Vagina (tissue), 2 donors: ENCODE measurements around the gene CMYA5.

Experiments
- POLR2A ChIP-seq, 2 donors: fragments of 450-650 bp; IDR thresholded peaks; one replicate each; pipeline ENCODE4 v1.6.1; 2017; ENCODE audit warnings: antibody characterized with exemption in 2 of 2, mild to moderate bottlenecking in 2 of 2, moderate library complexity in 2 of 2
- TF ChIP-seq, protein P1 (sequence below), 3 experiments: fragments of 450-650 bp in 2 of 3; fragments of 200-600 bp in 1 of 3; sonication (generic) in 1 of 3; IDR thresholded peaks; one replicate each; pipeline ENCODE4 v1.5.1; 2017 to 2019; ENCODE audit warnings: antibody characterized with exemption in 3 of 3, mild to moderate bottlenecking in 2 of 3, moderate library complexity in 2 of 3

GRCh38 chr5:79793304-79793703 is 103.7 kb downstream of the CMYA5 start:
- TF ChIP-seq, protein P1, sequence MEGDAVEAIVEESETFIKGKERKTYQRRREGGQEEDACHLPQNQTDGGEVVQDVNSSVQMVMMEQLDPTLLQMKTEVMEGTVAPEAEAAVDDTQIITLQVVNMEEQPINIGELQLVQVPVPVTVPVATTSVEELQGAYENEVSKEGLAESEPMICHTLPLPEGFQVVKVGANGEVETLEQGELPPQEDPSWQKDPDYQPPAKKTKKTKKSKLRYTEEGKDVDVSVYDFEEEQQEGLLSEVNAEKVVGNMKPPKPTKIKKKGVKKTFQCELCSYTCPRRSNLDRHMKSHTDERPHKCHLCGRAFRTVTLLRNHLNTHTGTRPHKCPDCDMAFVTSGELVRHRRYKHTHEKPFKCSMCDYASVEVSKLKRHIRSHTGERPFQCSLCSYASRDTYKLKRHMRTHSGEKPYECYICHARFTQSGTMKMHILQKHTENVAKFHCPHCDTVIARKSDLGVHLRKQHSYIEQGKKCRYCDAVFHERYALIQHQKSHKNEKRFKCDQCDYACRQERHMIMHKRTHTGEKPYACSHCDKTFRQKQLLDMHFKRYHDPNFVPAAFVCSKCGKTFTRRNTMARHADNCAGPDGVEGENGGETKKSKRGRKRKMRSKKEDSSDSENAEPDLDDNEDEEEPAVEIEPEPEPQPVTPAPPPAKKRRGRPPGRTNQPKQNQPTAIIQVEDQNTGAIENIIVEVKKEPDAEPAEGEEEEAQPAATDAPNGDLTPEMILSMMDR (IDR thresholded peaks at IDR 0.05) = no peak
- no peak for TF ChIP-seq POLR2A (IDR thresholded peaks at IDR 0.05)
